Stomach smooth muscle (tissue), 2 donors: ENCODE measurements around the gene APOL4.

Source experiments
- H3K27ac ChIP-seq: one replicate; pipeline ENCODE4 v1.7.0; 2013; ENCODE audit warnings: mild to moderate bottlenecking, low read length, inconsistent platforms
- H3K27me3 ChIP-seq, 2 donors: one replicate each; pipeline ENCODE4 v1.7.0; 2013; ENCODE audit warnings: low read length in 2 of 2; ENCODE audit not compliant: insufficient read depth in 2 of 2, control insufficient read depth in 1 of 2
- H3K36me3 ChIP-seq, 2 donors: one replicate each; pipeline ENCODE4 v1.7.0; 2013; ENCODE audit warnings: low read length in 2 of 2; ENCODE audit not compliant: control insufficient read depth in 2 of 2, insufficient read depth in 2 of 2
- H3K4me1 ChIP-seq: one replicate; pipeline ENCODE4 v1.7.0; 2013; ENCODE audit warnings: low read length; ENCODE audit not compliant: control insufficient read depth, insufficient read depth
- H3K4me3 ChIP-seq, 2 donors: one replicate each; pipeline ENCODE4 v1.7.0; 2013; ENCODE audit warnings: low read length in 2 of 2
- H3K9ac ChIP-seq, 2 donors: one replicate each; pipeline ENCODE4 v1.7.0; 2013; ENCODE audit warnings: low read length in 2 of 2, mild to moderate bottlenecking in 1 of 2
- H3K9me3 ChIP-seq, 2 donors: one replicate each; pipeline ENCODE4 v1.7.0; 2013; ENCODE audit warnings: low read length in 2 of 2; ENCODE audit not compliant: control insufficient read depth in 2 of 2
- donor health status: healthy.
- donor health status: Pancreatic carcinoma.

Gene APOL4

GRCh38 chr22:36143066-36143815, 58.4 kb downstream of the APOL4 start:
- peaks cover 24% of the 10 kb centered on the region for H3K4me1 ChIP-seq
- H3K9ac ChIP-seq = no peak overlapping the region
- no peak overlapping the region for H3K27ac ChIP-seq
- H3K36me3 ChIP-seq = peaks cover 0 to 8% of the 10 kb centered on the region in 2 donors
- H3K27me3 ChIP-seq = no peaks in the 10 kb centered on the region
- H3K4me3 ChIP-seq = no peak overlapping the region
- no peaks in the 10 kb centered on the region for H3K9me3 ChIP-seq

GRCh38 chr22:36141481-36141880, 60.1 kb downstream of the APOL4 start:
- H3K36me3 ChIP-seq = peaks cover 0 to 8% of the 10 kb centered on the region in 2 donors
- no peak overlapping the region for H3K27ac ChIP-seq
- H3K4me3 ChIP-seq = no peak overlapping the region
- no peaks in the 10 kb centered on the region for H3K27me3 ChIP-seq
- H3K4me1 ChIP-seq = peaks cover 16% of the 10 kb centered on the region
- no peak overlapping the region for H3K9ac ChIP-seq
- H3K9me3 ChIP-seq = no peaks in the 10 kb centered on the region
